Measurements from ENCODE around the gene OCRL. TPM values are rescaled to one million over a fixed set of nuclear protein-coding genes. Genes with fewer than 3 reads are reported as not detected.

The OCRL gene
- total RNA-seq, 4 donors from 2014 or later, result 32.4 to 72.1 (median 57.8) TPM

- H3K4me1 ChIP-seq, result no peaks in the 10 kb centered on the region
- no peaks in the 10 kb centered on the region for H3K36me3 ChIP-seq
- no peak for ATAC-seq
- TF ChIP-seq POLR2AphosphoS5 (IDR thresholded peaks at IDR 0.05), result no peak
- TF ChIP-seq, protein P1, sequence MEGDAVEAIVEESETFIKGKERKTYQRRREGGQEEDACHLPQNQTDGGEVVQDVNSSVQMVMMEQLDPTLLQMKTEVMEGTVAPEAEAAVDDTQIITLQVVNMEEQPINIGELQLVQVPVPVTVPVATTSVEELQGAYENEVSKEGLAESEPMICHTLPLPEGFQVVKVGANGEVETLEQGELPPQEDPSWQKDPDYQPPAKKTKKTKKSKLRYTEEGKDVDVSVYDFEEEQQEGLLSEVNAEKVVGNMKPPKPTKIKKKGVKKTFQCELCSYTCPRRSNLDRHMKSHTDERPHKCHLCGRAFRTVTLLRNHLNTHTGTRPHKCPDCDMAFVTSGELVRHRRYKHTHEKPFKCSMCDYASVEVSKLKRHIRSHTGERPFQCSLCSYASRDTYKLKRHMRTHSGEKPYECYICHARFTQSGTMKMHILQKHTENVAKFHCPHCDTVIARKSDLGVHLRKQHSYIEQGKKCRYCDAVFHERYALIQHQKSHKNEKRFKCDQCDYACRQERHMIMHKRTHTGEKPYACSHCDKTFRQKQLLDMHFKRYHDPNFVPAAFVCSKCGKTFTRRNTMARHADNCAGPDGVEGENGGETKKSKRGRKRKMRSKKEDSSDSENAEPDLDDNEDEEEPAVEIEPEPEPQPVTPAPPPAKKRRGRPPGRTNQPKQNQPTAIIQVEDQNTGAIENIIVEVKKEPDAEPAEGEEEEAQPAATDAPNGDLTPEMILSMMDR (IDR thresholded peaks at IDR 0.05), result no peak
- TF ChIP-seq EP300 (IDR thresholded peaks at IDR 0.05), result no peak
- TF ChIP-seq POLR2A (IDR thresholded peaks at IDR 0.05), result no peak
- H3K9me3 ChIP-seq, result no peaks in the 10 kb centered on the region
- no peak overlapping the region for H3K4me3 ChIP-seq
- 64 to 86% methylated on average over 2 of the region's 3 CpGs for WGBS, 2 donors (ENCODE audit: low coverage in 1 of 2)
- H3K27me3 ChIP-seq, result no peaks in the 10 kb centered on the region
- no peak overlapping the region for H3K27ac ChIP-seq
Measured at GRCh38 chrX:129641469-129641868, 101.4 kb downstream of the OCRL start.

GRCh38 chrX:129641941-129642340 lies 101.9 kb downstream of the OCRL start:
- no peak overlapping the region for H3K4me3 ChIP-seq
- no peak for ATAC-seq
- no peak overlapping the region for H3K27ac ChIP-seq
- no peak for TF ChIP-seq EP300 (IDR thresholded peaks at IDR 0.05)
- no peak for TF ChIP-seq POLR2AphosphoS5 (IDR thresholded peaks at IDR 0.05)
- TF ChIP-seq POLR2A (IDR thresholded peaks at IDR 0.05), result no peak
- TF ChIP-seq, protein P1 (IDR thresholded peaks at IDR 0.05), result no peak
- no peaks in the 10 kb centered on the region for H3K36me3 ChIP-seq
- H3K9me3 ChIP-seq, result no peaks in the 10 kb centered on the region
- no peaks in the 10 kb centered on the region for H3K4me1 ChIP-seq
- WGBS, 2 donors (ENCODE audit: low coverage in 1 of 2), result 40% methylated on average over 2 of the region's 3 CpGs; no CpG with 5 or more reads in 1 of the 2 donors
- H3K27me3 ChIP-seq, result no peaks in the 10 kb centered on the region

Small RNA genes within 50 kb of the gene (small RNA-seq; reads per million reads assigned to genes)
- gene RF01169, result 0 reads per million in 4 donors

Other genes with a start within 250 kb of the OCRL start
- 10 to 100 TPM; 55.4 to 91.7 (median 64.1) TPM for gene SMARCA1, start 16.8 kb upstream of the OCRL start, total RNA-seq
- 1 to 10 TPM in 3 of 4 donors, under 1 TPM in 1; 0.78 to 2.3 (median 1.2) TPM for gene APLN, start 114.7 kb downstream of the OCRL start, total RNA-seq
- 10 to 100 TPM in 1 of 4 donors, 1 to 10 TPM in 2, under 1 TPM in 1; 0.93 to 11.2 (median 6.5) TPM for gene XPNPEP2, start 198.7 kb downstream of the OCRL start, total RNA-seq
- gene SASH3, start 239.7 kb downstream of the OCRL start, total RNA-seq, result 1 to 10 TPM; 1.9 to 8.2 (median 5.3) TPM

Data from gastroesophageal sphincter (tissue), 4 donors.